GM19324 (cell line): ENCODE measurements around the gene MLEC.

Experiments used
- ATAC-seq: cut with Tn5 transposase; IDR thresholded peaks from one replicate; pipeline ENCODE4 v1.9.1; 2021; ENCODE audit warnings: mild to moderate bottlenecking, moderate library complexity; ENCODE audit not compliant: unreplicated experiment, low FRiP score

Gene MLEC

DNA sequence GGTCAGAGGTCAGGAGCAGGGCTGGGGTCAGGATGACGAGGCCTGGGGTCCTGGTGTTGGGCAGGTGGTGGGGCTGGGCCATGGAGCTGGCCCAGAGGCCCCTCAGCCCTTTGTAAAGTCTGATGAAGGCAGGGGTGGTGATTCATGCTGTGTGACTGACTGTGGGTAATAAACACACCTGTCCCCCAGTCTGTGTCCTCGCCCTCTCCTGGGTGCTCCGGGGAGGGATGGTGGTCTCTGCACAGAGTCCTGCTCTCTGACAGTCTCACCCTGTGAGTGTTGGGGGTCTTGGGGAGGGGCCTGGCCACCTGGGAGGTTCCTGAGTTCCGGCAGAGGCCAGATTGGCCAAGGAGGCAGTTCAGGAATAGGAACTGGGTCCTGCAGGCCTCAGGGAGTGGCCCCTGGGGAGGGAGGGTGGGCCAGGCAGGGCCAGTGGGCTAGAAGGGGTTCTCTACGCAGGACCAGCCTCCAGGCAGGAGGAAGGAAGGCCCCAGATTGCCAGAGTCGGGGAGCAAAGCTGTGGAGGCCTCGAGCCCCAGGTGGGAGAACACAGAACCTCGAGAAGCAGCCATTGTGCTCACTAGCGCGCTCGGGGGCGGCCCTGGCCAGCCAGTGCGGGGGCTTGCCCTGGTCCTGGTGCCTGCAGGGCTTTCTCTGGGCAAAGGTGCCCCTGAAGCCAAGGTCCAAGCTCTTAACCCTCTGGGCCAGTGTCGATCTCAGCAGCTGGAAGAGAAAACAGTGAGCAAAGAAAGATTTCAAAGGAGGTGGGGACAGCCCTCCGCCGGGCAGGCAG lies 53.1 kb downstream of the MLEC start:
- ATAC-seq: no peak

DNA sequence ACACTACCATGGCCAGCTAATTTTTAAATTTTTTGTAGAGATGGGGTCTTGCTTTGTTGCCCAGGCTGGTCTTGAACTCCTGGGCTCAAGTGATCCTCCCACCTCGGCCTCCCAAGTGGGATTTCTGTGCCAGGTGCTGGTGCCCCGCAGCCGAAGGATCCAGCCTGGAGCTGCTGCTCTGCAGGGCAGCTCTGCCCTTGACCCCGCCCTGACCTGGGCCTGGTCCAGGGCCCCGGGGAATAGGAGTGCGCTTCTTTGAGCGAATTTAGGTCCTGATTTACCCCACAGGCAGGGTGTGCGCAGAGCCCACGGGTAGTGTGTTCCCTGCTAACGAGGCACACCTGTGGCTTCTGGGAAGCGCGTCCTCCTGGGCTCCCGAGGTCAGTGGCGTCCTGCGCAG lies 53.9 kb downstream of the MLEC start:
- ATAC-seq: no peak

DNA sequence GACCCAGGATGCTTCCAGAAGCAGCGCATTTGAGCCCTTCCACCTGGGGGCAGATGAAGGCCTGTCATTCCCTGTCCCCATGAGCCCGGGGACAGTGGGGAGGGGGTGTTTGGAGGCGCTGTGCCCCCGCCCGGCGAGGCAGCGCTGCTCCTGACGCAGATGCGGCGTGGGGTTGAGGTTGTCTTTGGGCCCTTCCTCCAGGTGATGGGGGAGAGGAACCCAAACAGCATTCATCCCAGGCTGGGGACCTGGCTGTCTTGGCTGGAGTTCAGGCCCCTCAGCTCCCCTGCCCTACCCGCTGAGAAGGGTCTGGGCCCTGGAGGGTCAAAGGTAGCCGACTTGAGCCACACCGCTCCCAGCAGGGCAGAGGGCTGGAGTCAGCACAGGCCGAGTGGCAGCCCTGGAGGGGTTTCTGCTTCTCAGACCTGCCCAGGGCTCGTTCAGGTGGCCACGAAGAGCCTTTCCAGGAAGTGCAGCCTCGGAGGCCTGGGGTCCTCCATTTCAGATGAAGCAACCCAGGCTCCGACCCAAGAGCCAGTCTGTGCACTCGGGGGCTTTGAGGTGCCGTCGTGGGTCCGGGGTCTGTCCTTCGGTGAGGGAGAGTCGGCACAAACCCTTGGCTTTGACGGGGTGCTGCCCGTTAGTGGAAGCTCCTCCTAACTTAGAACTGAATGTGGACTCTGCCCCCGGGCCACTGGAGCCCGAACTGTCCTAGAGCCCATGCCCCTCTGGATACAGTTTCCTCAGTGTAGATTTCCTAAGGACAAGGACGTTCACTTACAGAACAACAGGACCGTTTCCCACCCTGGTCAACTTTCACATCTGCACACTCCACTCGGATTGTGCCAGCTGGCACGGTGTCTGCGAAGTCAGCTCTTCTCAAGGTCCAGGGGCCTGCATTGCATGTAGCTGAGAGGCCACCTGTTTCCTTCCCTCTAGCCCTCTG lies 54.8 kb downstream of the MLEC start:
- no peak for ATAC-seq

DNA sequence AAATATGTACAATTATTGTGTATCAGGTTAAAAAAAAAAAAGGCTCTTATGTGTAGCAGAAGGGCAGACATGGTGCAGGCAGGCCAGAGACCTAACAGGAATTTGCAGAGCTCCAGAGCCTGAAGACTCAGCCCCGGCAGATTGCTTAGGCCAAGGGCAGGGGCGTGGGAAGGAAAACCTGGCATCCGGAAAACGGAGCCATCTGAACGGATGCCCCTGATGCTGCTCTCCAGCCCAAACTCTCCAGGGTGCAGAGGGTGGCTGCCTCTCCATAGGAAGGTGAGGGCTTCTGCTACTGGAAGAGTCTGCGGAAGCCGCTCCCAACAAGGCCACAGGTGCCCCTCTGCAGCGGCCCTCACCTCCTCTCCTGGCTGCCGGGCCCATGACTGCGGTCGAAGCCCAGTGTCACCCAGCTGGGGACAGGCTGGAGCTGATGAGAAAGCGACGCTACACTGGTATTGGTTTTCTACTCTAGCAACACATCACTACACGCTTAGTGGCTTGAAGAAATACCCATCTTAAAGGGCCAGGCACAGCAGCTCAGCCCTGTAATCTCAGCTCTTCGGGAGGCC lies 58.1 kb downstream of the MLEC start:
- ATAC-seq: no peak

DNA sequence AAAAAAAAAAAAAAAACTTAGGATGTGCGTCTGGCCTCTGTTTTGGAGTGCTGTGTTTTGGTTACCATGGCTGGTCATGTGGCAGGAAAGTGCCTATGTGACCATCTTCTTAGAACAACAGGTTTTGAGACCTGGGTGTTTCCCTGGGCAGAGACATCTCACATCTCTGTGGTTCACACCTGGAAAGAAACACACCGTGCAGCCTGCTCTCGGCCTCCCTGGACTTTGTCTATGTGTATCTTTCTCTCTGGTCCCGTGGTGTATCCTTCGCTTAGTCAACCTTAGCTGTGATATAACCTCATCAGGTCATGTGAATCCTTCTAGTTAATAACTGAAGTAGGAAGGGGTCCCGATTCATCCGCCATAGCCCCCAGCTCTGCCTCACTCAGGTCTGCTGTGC lies 61.3 kb downstream of the MLEC start:
- no peak for ATAC-seq

DNA sequence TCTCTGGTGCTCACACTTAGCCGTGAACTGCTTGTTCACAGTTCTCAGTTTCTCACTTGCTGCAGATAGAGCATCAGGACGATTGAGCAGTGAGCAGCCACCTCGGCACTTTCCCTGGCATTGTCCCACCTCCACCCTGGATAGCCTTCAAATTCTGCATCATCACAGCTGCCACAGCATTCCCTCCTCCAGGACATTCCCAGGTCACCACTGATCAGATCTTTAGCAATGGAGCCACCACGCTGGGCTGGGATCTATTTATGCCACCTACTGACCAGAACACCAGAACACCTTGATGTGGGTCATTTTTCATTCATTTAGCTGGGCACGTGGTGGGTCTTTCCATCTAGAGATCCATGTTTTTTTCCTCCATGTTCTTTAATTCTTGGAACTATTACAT lies 62.3 kb downstream of the MLEC start:
- ATAC-seq: no peak

DNA sequence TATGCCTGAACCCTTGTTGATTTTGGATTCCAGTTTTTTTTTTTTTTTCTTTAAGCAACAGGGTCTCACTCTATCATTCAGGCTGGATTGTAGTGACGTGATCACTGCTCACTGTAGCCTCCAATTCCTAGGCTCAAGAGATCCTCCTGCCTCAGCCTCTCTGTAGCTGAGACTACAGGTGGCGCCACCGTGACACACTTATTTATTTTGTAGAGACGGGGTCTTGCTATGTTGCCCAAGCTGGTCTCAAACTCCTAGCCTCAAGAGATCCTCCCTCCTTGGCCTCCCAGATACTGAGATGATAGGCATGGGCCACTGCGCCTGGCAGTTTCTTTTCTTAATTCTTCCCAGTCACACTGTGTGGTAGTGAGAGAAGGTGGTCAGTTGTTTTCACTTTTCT lies 63.9 kb downstream of the MLEC start:
- no peak for ATAC-seq

DNA sequence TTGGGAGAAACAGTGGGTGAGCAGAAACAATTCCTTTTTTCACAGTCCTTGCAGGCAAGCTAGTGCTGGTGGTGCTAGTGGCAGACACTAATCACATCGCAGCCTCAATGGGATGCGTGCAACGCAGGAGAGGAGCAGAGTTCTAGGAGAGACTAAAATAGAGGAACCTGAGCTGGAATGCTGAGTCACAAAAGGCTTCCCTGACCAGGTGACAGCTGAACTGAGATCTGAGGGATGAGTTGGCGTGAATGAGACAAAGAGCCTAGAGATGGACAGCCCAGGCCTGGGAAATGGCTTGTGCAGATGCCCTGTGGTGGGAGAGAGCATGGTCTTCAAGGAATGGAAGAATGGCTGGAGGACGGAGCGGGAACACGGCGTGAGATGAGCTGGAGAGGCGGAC lies 64.4 kb downstream of the MLEC start:
- no peak for ATAC-seq
